SK-N-SH treated with all-trans-retinoic acid at 6 μM for 48 hours (cell line): Measurements from ENCODE around the gene TMEM51.
"Not testable (repeated sequence)": the region's sequence is repeated elsewhere in the genome, so short reads cannot be mapped to it uniquely, and the experiment has no call there.

Experiments used
- ATAC-seq: fragments of 200-7000 bp; cut with Tn5 transposase; 3 replicates; pipeline ENCODE4 v1.9.1; 2020; ENCODE audit warnings: mild to moderate bottlenecking, moderate library complexity
- ARNTL ChIP-seq: fragments of 450-650 bp; formaldehyde crosslinking; IDR thresholded peaks from 2 replicates; pipeline ENCODE4 v1.5.0; 2020; ENCODE audit warnings: low read depth, mild to moderate bottlenecking, moderate library complexity, borderline replicate concordance
- BACH2 ChIP-seq: fragments of 250-450 bp; sonication (Bioruptor Pico); IDR thresholded peaks from 2 replicates; pipeline ENCODE4 v1.9.0; 2021; ENCODE audit warnings: mild to moderate bottlenecking, borderline replicate concordance
- CSDC2 ChIP-seq: fragments of 250-450 bp; sonication (Bioruptor Pico); IDR thresholded peaks from 2 replicates; pipeline ENCODE4 v1.5.0; 2020; ENCODE audit warnings: mild to moderate bottlenecking, moderate library complexity
- ESRRG ChIP-seq: fragments of 250-450 bp; sonication (Bioruptor Pico); IDR thresholded peaks from 2 replicates; pipeline ENCODE4 v1.6.1; 2021; ENCODE audit warnings: mild to moderate bottlenecking
- GLIS3 ChIP-seq: fragments of 250-450 bp; sonication (Bioruptor Pico); IDR thresholded peaks from 2 replicates; pipeline ENCODE4 v1.5.0; 2020; ENCODE audit warnings: mild to moderate bottlenecking, moderate library complexity
- ISL1 ChIP-seq: fragments of 250-450 bp; sonication (Bioruptor Pico); IDR thresholded peaks from 2 replicates; pipeline ENCODE4 v2.1.2; 2022; ENCODE audit warnings: mild to moderate bottlenecking, moderate library complexity
- OSR1 ChIP-seq: fragments of 250-450 bp; sonication (Bioruptor Pico); IDR thresholded peaks from 2 replicates; pipeline ENCODE4 v1.8.0; 2022; ENCODE audit warnings: moderate library complexity, mild to moderate bottlenecking, inconsistent platforms
- PPARA ChIP-seq: fragments of 250-450 bp; sonication (Bioruptor Pico); IDR thresholded peaks from 2 replicates; pipeline ENCODE4 v1.5.0; 2020; ENCODE audit warnings: mild to moderate bottlenecking, borderline replicate concordance
- RARB ChIP-seq: fragments of 250-450 bp; sonication (Bioruptor Pico); IDR thresholded peaks from 2 replicates; pipeline ENCODE4 v1.8.0; 2021; ENCODE audit warnings: mild to moderate bottlenecking, moderate library complexity
- SNAI2 ChIP-seq: fragments of 250-450 bp; sonication (Bioruptor Pico); IDR thresholded peaks from 2 replicates; pipeline ENCODE4 v1.5.0; 2020; ENCODE audit warnings: mild to moderate bottlenecking, moderate library complexity
- TCF4 ChIP-seq: fragments of 250-450 bp; sonication (Bioruptor Pico); IDR thresholded peaks from 2 replicates; pipeline ENCODE4 v1.8.0; 2021; ENCODE audit warnings: mild to moderate bottlenecking, moderate library complexity, borderline replicate concordance
- TOX ChIP-seq: fragments of 250-450 bp; sonication (Bioruptor Pico); IDR thresholded peaks from 2 replicates; pipeline ENCODE4 v1.8.0; 2021; ENCODE audit warnings: mild to moderate bottlenecking, moderate library complexity, borderline replicate concordance
- ZC3H10 ChIP-seq: fragments of 250-450 bp; sonication (Bioruptor Pico); IDR thresholded peaks from 2 replicates; pipeline ENCODE4 v1.5.1; 2021; ENCODE audit warnings: mild to moderate bottlenecking, moderate library complexity
- ZFP3 ChIP-seq: fragments of 250-450 bp; sonication (Bioruptor Pico); IDR thresholded peaks from 2 replicates; pipeline ENCODE4 v1.5.0; 2020; ENCODE audit warnings: mild to moderate bottlenecking, moderate library complexity
- ZFP30 ChIP-seq: fragments of 450-650 bp; formaldehyde crosslinking; IDR thresholded peaks from 2 replicates; pipeline ENCODE4 v1.5.0; 2022; ENCODE audit warnings: mild to moderate bottlenecking, moderate library complexity
- ZNF565 ChIP-seq: fragments of 450-650 bp; formaldehyde crosslinking; conservative IDR thresholded peaks from 2 replicates; pipeline ENCODE4 v1.5.0; 2020; ENCODE audit warnings: low read depth, mild to moderate bottlenecking, moderate library complexity
- ZNF70 ChIP-seq: fragments of 450-650 bp; formaldehyde crosslinking; IDR thresholded peaks from 2 replicates; pipeline ENCODE4 v1.5.0; 2020; ENCODE audit warnings: mild to moderate bottlenecking, moderate library complexity
- ZNF8 ChIP-seq: fragments of 450-650 bp; formaldehyde crosslinking; IDR thresholded peaks from 2 replicates; pipeline ENCODE4 v1.5.0; 2020; ENCODE audit warnings: mild to moderate bottlenecking, moderate library complexity
- TF ChIP-seq, protein P1 (sequence below): fragments of 250-450 bp; sonication (Bioruptor Pico); IDR thresholded peaks from 2 replicates; pipeline ENCODE4 v1.8.0; 2021; ENCODE audit warnings: low read depth, mild to moderate bottlenecking, moderate library complexity, borderline replicate concordance
- TF ChIP-seq, protein P2 (sequence below): fragments of 250-450 bp; sonication (Bioruptor Pico); IDR thresholded peaks from 2 replicates; pipeline ENCODE4 v1.5.1; 2021; ENCODE audit warnings: mild to moderate bottlenecking, moderate library complexity
- TF ChIP-seq, protein P3 (sequence below): fragments of 250-450 bp; sonication (Bioruptor Pico); IDR thresholded peaks from 2 replicates; pipeline ENCODE4 v1.5.1; 2020; ENCODE audit warnings: low read depth, mild to moderate bottlenecking, moderate library complexity
- TF ChIP-seq, protein P4 (sequence below): fragments of 250-450 bp; sonication (Bioruptor Pico); IDR thresholded peaks from 2 replicates; pipeline ENCODE4 v1.5.0; 2020; ENCODE audit warnings: mild to moderate bottlenecking, moderate library complexity
- TF ChIP-seq, protein P5 (sequence below): fragments of 250-450 bp; sonication (Bioruptor Pico); IDR thresholded peaks from 2 replicates; pipeline ENCODE4 v1.8.0; 2020; ENCODE audit warnings: mild to moderate bottlenecking, moderate library complexity, borderline replicate concordance

TMEM51 gene

DNA sequence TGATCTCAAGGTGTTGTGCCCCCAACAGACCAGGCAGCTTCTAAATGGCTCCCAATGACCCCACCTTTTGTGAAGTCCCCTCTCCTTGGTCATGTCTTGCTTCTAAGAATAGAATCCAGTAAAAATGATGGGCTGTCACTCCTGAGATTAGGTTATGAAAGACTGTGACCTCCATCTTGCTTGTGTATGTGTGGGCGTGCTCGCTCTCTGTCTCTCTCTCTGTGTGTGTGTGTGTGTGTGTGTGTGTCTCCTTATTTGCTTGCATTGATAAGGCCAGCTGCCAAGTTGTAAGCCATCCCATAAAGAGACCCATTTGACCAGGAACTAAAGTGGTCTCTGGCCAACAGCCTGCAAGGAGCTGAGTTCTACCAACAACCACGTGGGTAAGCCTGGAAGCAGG, 22.9 kb upstream of the TMEM51 start:
- TF ChIP-seq, protein P1, sequence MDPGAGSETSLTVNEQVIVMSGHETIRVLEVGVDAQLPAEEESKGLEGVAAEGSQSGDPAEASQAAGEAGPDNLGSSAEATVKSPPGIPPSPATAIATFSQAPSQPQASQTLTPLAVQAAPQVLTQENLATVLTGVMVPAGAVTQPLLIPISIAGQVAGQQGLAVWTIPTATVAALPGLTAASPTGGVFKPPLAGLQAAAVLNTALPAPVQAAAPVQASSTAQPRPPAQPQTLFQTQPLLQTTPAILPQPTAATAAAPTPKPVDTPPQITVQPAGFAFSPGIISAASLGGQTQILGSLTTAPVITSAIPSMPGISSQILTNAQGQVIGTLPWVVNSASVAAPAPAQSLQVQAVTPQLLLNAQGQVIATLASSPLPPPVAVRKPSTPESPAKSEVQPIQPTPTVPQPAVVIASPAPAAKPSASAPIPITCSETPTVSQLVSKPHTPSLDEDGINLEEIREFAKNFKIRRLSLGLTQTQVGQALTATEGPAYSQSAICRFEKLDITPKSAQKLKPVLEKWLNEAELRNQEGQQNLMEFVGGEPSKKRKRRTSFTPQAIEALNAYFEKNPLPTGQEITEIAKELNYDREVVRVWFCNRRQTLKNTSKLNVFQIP (CRISPR knock-in tag), result no peak
- no peak for TF ChIP-seq OSR1
- no peak for ATAC-seq

DNA sequence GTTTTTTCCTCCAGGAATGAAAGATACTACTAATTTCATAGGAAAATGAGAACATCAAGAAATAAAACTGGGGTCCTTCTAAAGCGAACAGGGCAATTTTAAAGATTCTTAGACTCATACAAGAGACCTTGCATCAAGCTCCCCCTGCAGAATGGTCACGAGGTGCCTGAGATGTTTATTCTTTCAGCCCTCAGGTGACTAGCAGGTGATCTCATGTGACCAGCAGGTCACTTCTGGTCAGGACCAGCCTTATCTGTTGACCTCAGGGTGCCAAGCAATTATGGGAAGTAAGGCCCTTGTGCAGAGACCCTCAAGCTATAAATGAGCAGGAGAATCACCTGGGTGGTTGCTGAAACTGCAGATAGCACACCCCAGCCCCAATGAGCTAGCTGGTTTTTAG, 20.6 kb upstream of the TMEM51 start:
- TF ChIP-seq ESRRG (no peak), OSR1 (no peak), ZNF70 (CRISPR knock-in tag) (no peak), ZFP30 (no peak), PPARA (CRISPR knock-in tag) (no peak), ZNF8 (CRISPR knock-in tag) (no peak), CSDC2 (CRISPR knock-in tag) (no peak), ZC3H10 (CRISPR knock-in tag) (no peak), TCF4 (no peak)
- TF ChIP-seq, protein P1 (CRISPR knock-in tag), result no peak
- TF ChIP-seq, protein P2, sequence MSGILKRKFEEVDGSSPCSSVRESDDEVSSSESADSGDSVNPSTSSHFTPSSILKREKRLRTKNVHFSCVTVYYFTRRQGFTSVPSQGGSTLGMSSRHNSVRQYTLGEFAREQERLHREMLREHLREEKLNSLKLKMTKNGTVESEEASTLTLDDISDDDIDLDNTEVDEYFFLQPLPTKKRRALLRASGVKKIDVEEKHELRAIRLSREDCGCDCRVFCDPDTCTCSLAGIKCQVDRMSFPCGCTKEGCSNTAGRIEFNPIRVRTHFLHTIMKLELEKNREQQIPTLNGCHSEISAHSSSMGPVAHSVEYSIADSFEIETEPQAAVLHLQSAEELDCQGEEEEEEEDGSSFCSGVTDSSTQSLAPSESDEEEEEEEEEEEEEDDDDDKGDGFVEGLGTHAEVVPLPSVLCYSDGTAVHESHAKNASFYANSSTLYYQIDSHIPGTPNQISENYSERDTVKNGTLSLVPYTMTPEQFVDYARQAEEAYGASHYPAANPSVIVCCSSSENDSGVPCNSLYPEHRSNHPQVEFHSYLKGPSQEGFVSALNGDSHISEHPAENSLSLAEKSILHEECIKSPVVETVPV (CRISPR knock-in tag), result no peak
- TF ChIP-seq, protein P3, sequence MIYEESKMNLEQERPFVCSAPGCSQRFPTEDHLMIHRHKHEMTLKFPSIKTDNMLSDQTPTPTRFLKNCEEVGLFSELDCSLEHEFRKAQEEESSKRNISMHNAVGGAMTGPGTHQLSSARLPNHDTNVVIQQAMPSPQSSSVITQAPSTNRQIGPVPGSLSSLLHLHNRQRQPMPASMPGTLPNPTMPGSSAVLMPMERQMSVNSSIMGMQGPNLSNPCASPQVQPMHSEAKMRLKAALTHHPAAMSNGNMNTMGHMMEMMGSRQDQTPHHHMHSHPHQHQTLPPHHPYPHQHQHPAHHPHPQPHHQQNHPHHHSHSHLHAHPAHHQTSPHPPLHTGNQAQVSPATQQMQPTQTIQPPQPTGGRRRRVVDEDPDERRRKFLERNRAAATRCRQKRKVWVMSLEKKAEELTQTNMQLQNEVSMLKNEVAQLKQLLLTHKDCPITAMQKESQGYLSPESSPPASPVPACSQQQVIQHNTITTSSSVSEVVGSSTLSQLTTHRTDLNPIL, result no peak
- no peak for ATAC-seq

DNA sequence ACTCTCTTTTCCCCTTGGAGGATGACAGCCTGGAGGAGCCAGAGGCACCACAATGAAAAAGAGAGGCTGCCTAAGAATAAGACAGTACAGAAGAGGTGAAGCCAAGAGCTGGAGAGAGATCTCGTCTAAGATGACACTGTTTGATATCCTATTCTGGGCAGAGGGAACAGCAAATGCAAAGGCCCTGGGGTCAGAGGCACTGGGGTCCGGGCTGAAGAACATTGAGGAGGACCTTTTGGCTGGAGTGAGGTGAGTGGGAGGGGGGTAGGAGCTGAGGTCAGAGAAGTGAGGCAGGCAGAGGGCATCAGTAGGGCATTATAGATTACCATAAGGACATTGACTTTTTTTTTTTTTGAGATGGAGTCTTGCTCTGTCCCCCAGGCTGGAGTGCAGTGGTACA, 19.3 kb upstream of the TMEM51 start:
- no peak for TF ChIP-seq CSDC2 (CRISPR knock-in tag)
- TF ChIP-seq PPARA (CRISPR knock-in tag), result no peak
- TF ChIP-seq ISL1 (CRISPR knock-in tag), result no peak
- TF ChIP-seq ARNTL (CRISPR knock-in tag), result no peak
- TF ChIP-seq ESRRG, result no peak
- TF ChIP-seq ZNF8 (CRISPR knock-in tag), result no peak
- TF ChIP-seq ZNF70 (CRISPR knock-in tag), result no peak
- TF ChIP-seq GLIS3 (CRISPR knock-in tag), result no peak
- no peak for TF ChIP-seq OSR1
- TF ChIP-seq, protein P1 (CRISPR knock-in tag), result no peak
- TF ChIP-seq, protein P4, sequence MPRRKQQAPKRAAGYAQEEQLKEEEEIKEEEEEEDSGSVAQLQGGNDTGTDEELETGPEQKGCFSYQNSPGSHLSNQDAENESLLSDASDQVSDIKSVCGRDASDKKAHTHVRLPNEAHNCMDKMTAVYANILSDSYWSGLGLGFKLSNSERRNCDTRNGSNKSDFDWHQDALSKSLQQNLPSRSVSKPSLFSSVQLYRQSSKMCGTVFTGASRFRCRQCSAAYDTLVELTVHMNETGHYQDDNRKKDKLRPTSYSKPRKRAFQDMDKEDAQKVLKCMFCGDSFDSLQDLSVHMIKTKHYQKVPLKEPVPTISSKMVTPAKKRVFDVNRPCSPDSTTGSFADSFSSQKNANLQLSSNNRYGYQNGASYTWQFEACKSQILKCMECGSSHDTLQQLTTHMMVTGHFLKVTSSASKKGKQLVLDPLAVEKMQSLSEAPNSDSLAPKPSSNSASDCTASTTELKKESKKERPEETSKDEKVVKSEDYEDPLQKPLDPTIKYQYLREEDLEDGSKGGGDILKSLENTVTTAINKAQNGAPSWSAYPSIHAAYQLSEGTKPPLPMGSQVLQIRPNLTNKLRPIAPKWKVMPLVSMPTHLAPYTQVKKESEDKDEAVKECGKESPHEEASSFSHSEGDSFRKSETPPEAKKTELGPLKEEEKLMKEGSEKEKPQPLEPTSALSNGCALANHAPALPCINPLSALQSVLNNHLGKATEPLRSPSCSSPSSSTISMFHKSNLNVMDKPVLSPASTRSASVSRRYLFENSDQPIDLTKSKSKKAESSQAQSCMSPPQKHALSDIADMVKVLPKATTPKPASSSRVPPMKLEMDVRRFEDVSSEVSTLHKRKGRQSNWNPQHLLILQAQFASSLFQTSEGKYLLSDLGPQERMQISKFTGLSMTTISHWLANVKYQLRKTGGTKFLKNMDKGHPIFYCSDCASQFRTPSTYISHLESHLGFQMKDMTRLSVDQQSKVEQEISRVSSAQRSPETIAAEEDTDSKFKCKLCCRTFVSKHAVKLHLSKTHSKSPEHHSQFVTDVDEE, result no peak
- TF ChIP-seq TOX, result no peak
- TF ChIP-seq, protein P5, sequence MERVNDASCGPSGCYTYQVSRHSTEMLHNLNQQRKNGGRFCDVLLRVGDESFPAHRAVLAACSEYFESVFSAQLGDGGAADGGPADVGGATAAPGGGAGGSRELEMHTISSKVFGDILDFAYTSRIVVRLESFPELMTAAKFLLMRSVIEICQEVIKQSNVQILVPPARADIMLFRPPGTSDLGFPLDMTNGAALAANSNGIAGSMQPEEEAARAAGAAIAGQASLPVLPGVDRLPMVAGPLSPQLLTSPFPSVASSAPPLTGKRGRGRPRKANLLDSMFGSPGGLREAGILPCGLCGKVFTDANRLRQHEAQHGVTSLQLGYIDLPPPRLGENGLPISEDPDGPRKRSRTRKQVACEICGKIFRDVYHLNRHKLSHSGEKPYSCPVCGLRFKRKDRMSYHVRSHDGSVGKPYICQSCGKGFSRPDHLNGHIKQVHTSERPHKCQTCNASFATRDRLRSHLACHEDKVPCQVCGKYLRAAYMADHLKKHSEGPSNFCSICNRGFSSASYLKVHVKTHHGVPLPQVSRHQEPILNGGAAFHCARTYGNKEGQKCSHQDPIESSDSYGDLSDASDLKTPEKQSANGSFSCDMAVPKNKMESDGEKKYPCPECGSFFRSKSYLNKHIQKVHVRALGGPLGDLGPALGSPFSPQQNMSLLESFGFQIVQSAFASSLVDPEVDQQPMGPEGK, result no peak
- no peak for TF ChIP-seq BACH2 (CRISPR knock-in tag)
- no peak for TF ChIP-seq ZFP3 (CRISPR knock-in tag)
- no peak for TF ChIP-seq SNAI2 (CRISPR knock-in tag)
- no peak for TF ChIP-seq ZC3H10 (CRISPR knock-in tag)
- no peak for TF ChIP-seq ZNF565
- no peak for TF ChIP-seq RARB (CRISPR knock-in tag)
- no peak for ATAC-seq

DNA sequence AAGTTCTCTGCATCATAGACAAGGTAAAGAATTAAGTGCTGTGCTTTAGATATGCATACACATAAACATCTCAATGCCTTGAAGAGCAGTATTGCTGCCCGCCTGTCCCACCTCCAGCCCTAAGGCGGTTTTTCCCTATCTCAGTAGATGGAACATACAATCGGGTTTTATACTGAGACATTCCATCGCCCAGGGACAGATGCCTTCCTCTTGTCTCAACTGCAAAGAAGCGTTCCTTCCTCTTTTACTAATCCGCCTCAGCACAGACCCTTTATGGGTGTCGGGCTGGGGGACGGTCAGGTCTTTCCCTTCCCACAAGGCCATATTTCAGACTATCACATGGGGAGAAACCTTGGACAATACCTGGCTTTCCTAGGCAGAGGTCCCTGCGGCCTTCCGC, 17.9 kb upstream of the TMEM51 start:
- not testable (repeated sequence) for ATAC-seq
